ENCODE data around the gene ARHGAP15.

ARHGAP15 gene

DNA sequence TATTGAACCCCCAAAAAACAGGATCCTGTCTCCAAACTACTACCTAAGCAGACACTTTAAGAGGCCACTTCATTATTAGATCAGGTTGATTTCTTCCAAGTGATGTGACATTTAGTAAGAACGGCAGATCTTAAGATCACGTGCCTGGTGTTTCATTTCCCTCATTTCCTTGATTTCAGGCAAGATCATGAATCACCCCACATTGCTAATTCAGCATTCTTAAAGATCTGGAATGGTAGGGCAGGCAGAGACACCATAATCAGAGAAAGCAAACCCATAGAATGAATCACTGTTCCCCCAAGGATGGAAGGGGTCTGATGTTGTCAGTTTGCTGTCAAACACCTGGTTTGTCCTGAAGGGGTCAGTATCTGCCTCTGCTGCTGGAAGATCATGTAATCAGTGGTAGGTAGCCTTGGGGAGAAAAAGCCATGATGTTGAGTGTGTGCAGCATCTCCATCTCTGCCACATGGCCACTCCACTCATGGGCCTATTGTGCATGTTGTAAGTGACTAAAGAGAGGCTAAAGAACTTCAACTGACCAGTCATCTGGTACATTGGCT is 133.9 kb downstream of the ARHGAP15 start:
- no peak for DNase-seq (ENCODE audit: low read depth)

GRCh38 chr2:143264851-143265250 is 135.6 kb downstream of the ARHGAP15 start:
- DNase-seq (ENCODE audit: low read depth): no peak

GRCh38 chr2:143279672-143280071 is 150.5 kb downstream of the ARHGAP15 start:
- no peak for DNase-seq (ENCODE audit: low read depth)

GRCh38 chr2:143280097-143280757 is 151.0 kb downstream of the ARHGAP15 start:
- no peak for DNase-seq (ENCODE audit: low read depth)

DNA sequence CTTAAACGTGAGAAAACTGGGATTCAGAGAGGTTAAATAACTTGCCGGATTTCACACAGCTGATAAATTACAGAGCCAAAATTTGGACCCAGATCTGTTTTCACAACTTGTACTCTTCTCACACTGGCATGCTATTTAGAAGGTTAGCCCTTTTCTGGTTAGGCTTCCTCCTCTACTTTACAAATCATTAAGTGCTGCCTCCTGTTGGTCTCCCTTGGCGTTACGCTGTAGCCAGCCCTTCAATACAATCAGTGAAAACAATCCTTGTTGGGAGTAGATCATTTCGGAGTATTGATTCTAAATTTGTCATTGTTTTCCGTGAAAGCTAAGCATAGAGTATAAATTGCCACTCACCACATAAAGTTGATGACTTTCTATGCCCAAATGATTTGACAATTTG is 153.5 kb downstream of the ARHGAP15 start:
- no peak for DNase-seq (ENCODE audit: low read depth)

- no peak for DNase-seq (ENCODE audit: low read depth)
Measured at GRCh38 chr2:143284087-143284675, 155.0 kb downstream of the ARHGAP15 start.

GRCh38 chr2:143289025-143289424 is 159.8 kb downstream of the ARHGAP15 start:
- DNase-seq (ENCODE audit: low read depth): no peak

DNA sequence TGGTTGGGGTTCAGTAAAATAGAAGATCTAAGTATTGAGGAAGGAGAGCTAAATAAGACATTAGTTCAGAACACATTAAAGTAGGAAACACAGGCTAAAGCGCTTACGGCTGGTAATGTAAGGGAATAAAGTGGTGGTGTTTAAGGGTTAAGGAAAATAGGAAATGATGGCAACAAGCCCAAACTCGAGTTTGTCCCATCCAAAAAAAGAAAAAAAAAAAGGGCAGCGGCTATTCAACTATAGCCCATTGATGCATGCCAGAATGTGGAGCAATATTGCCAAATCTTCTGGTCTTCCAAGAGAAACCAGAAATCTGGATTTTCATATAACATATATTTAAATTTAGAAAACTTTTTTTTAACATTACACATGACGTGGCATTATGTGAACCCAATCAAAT is 161.0 kb downstream of the ARHGAP15 start:
- DNase-seq (ENCODE audit: low read depth): no peak

DNA sequence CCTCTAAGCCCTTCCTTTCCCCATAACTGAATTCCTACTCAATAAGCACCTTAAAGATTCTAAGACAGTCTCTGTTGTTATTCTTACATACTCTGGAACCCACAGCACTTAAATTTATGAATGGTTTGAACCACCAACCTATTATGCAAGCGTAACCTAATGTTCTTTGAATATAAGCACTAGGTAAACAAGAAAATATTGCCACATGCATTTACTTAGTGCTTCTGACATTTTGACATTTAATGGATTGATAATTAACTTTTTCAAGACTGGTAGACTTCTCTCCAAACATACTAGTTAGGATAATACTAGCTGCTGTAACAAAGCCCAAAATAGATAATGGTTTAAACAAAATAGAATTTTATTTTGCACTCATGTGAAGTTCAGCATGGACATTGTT is 164.8 kb downstream of the ARHGAP15 start:
- no peak for DNase-seq (ENCODE audit: low read depth)

DNA sequence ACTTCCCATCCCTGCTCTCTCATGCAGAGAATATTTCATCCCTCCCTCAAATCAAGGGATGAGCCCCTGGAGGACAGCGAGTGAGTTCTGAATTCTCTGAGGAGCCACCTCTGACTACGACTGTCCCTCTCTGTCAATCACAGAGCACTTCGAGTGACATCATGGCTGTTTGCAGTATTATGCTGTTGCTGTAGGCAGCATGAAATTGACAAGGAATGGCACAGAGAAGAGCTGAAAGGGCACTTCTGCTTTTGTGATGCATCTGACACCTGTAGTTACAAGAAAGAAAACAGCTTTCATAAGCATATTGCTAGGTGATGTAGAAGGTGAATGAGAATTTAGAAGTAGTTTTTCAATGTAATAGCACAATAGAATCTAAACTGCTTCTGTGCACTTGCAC is 166.9 kb downstream of the ARHGAP15 start:
- DNase-seq (ENCODE audit: low read depth): no peak

DNA sequence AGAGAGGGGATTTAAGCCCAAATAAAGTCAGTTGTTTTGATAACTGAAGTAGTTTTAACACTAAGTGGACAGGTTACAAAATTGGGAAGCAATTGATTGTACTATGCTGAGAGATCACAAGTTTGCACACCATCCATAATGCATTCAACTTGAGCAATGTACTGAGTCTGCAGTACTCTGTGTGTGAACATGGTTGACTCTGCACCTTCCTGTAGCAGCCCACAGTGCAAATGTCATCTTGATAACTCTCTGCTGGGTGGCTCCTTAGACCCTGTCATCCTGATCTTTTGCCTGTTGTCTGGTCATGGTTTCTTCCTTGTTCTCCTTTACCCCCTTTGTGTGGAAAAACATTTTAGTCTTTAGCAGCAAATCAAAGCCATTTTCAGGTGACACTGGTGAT is 168.0 kb downstream of the ARHGAP15 start:
- no peak for DNase-seq (ENCODE audit: low read depth)

- DNase-seq (ENCODE audit: low read depth): no peak
Measured at GRCh38 chr2:143300536-143300935, 171.3 kb downstream of the ARHGAP15 start.

GRCh38 chr2:143311426-143311825 is 182.2 kb downstream of the ARHGAP15 start:
- DNase-seq (ENCODE audit: low read depth): no peak

DNA sequence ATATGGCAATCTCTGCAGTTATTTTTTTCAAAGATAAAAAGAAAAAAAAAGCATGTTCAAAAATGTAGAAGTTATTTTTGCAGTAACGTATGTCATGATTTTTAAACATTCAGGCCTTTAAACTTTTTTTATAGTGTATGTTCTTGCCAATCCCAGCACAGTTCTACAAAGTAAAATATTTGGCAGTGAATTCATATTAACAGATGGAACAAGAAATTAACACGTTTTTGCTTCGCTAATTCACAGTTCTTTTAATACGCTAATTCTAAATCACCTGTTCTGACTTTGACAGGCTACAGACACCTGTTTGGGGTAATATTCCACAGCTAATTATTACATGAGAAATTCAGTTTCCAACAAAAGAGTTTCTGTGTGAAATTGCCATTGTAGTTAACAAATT is 183.2 kb downstream of the ARHGAP15 start:
- DNase-seq (ENCODE audit: low read depth): no peak

GRCh38 chr2:143313861-143314260 is 184.6 kb downstream of the ARHGAP15 start:
- DNase-seq (ENCODE audit: low read depth): no peak

DNA sequence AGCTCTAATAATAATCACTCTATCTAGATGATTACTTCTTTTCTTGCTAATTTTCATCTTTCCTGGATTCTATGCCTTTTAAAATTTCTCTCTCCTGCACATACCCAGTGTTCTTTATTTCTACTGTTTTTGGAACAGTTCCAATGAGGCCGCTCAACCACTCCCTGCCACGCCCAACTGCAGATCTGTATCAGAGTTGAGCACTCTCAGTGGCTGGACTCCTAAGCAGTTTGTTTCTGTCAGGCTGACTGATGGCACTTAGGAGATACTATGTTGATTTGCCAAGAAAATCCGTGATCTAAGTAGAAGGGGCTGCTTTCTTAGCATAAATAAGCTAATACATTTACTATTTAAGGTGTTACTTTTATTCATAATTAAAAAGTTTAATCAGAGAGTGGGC is 192.8 kb downstream of the ARHGAP15 start:
- DNase-seq (ENCODE audit: low read depth): no peak

DNA sequence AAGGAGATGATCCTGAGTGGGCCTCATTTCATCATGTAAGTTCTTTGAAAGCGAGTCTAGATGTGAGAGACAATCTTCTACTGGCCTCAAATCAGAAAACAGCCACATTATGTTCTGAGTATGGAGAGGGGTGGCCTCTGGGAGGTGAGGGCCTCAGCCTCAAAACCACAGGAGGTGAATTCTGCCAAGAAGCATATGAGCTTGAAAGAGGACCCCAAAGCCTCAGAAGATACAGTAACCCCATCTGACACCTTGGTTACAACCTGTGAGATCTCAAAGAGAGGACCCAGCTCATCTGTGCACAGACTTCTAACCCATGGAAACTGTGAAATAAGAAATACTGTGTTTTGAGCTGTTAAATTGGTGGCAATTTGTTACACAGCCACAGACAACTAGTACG is 200.1 kb downstream of the ARHGAP15 start:
- no peak for DNase-seq (ENCODE audit: low read depth)

GRCh38 chr2:143333168-143333791 is 204.1 kb downstream of the ARHGAP15 start:
- DNase-seq (ENCODE audit: low read depth): no peak

DNA sequence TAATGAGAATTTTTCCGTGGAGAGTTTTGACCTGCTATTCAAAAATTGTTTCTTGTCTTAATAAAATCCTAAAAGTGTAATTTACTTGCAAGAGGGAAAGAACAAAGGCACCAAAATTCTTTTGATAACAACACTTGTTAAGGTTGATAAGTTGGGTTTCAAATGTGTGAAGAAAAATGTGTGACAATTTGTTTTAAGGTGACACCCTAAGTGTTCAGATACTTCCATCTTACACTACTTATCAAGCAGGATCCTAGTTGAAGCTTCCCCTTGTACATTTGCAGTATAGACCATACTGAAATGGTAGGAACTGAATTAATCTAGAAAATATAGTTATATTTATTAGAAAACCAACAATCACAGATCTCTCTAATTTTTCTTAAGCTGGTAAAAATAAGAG is 204.6 kb downstream of the ARHGAP15 start:
- DNase-seq (ENCODE audit: low read depth): no peak

GRCh38 chr2:143334837-143335236 is 205.6 kb downstream of the ARHGAP15 start:
- DNase-seq (ENCODE audit: low read depth): no peak

DNA sequence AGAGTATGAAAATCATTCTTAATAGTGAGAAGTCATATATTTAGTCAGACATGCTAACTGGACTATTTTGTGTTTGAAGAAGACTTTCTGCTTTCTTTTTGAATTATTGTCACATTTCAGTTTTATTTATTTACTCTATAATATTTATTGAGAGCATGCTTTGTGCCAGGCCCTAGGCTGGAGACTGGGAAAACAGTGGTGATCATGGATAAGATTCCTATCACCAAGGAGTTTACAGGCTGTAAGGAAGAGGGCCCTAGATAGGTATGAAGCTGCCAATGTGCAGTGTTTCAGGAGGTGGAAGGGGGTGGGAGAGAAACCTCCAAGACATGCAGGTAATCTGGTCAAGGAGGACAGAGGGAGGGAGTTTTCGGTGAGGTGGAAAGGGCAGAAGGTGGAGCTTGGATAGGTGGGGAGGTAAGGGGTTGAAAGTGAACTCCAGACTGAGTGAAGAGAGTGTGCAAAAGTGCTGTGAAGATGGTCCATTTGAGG is 207.5 kb downstream of the ARHGAP15 start:
- no peak for DNase-seq (ENCODE audit: low read depth)

- no peak for DNase-seq (ENCODE audit: low read depth)
Measured at GRCh38 chr2:143341478-143341877, 212.3 kb downstream of the ARHGAP15 start.

DNA sequence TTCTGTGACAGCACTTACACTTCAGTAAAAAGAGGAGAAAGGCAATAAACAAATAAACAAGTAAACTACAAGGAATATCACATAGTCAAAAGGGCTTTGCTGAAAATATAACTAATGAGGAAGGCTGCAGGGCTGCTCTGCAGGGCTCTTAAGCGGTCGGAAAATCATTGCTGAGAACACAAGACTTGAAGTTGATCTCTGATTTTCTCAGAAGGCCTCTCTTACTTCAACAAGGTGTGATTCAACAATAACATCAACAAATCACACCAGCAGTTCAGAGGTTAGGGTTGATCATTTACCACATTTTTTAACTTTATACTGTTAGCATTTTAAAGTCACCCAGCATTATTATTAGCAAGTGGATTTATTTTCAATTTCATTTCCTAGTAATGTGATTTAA is 215.6 kb downstream of the ARHGAP15 start:
- DNase-seq (ENCODE audit: low read depth): no peak
